ENCODE data around the gene SEMA4D.

The SEMA4D gene

GRCh38 chr9:89515416-89515815 lies 17.5 kb upstream of the SEMA4D start:
- no peak for TF ChIP-seq CTCF (conservative IDR thresholded peaks at IDR 0.05; ENCODE audit: low read length)
- no peak for TF ChIP-seq EZH2phosphoT487 (IDR thresholded peaks at IDR 0.05; ENCODE audit: borderline replicate concordance)
- Histone ChIP-seq H3K4me2 (ENCODE audit: low read depth, low read length, poor library complexity, severe bottlenecking) (no peak overlapping the region), H3K9me3 (ENCODE audit: insufficient read depth, low read depth, low read length) (no peaks in the 10 kb centered on the region), H2AFZ (ENCODE audit: low read length) (no peak overlapping the region), H3K27me3 (ENCODE audit: insufficient read depth, low read length, poor library complexity, severe bottlenecking) (no peaks in the 10 kb centered on the region), H3K9me2 (replicated peaks; ENCODE audit: low read depth, low read length) (no peaks in the 10 kb centered on the region), H3K79me2 (ENCODE audit: insufficient read depth, low read length) (peaks cover 6% of the 10 kb centered on the region; the same call in 1 of the 2 replicates), H4K20me1 (ENCODE audit: insufficient read depth, low read length, poor library complexity, severe bottlenecking) (no peaks in the 10 kb centered on the region), H3F3A (ENCODE audit: low read depth) (no peaks in the 10 kb centered on the region), H3K4me1 (ENCODE audit: insufficient read depth, low read length, poor library complexity, severe bottlenecking) (peaks cover 68% of the 10 kb centered on the region), H3K36me3 (ENCODE audit: insufficient read depth, low read length) (no peaks in the 10 kb centered on the region), H3K4me3 (ENCODE audit: low read length, poor library complexity, severe bottlenecking) (no peak overlapping the region), H3K9ac (ENCODE audit: low read depth, low read length, poor library complexity, severe bottlenecking) (no peak overlapping the region)

GRCh38 chr9:89514956-89515355 lies 17.0 kb upstream of the SEMA4D start:
- Histone ChIP-seq H3K4me2 (ENCODE audit: low read depth, low read length, poor library complexity, severe bottlenecking) (no peak overlapping the region), H3K36me3 (ENCODE audit: insufficient read depth, low read length) (no peaks in the 10 kb centered on the region), H3K4me3 (ENCODE audit: low read length, poor library complexity, severe bottlenecking) (no peak overlapping the region), H3K9ac (ENCODE audit: low read depth, low read length, poor library complexity, severe bottlenecking) (no peak overlapping the region), H3K9me2 (replicated peaks; ENCODE audit: low read depth, low read length) (no peaks in the 10 kb centered on the region), H2AFZ (ENCODE audit: low read length) (no peak overlapping the region), H3K9me3 (ENCODE audit: insufficient read depth, low read depth, low read length) (no peaks in the 10 kb centered on the region), H3K27me3 (ENCODE audit: insufficient read depth, low read length, poor library complexity, severe bottlenecking) (no peaks in the 10 kb centered on the region), H3F3A (ENCODE audit: low read depth) (no peaks in the 10 kb centered on the region), H4K20me1 (ENCODE audit: insufficient read depth, low read length, poor library complexity, severe bottlenecking) (no peaks in the 10 kb centered on the region), H3K4me1 (ENCODE audit: insufficient read depth, low read length, poor library complexity, severe bottlenecking) (peaks cover 64% of the 10 kb centered on the region), H3K79me2 (ENCODE audit: insufficient read depth, low read length) (peaks cover 2% of the 10 kb centered on the region; the same call in 1 of the 2 replicates)
- TF ChIP-seq EZH2phosphoT487 (IDR thresholded peaks at IDR 0.05; ENCODE audit: borderline replicate concordance) (no peak), CTCF (conservative IDR thresholded peaks at IDR 0.05; ENCODE audit: low read length) (no peak)

- no peak for TF ChIP-seq EZH2phosphoT487 (IDR thresholded peaks at IDR 0.05; ENCODE audit: borderline replicate concordance)
- TF ChIP-seq CTCF (conservative IDR thresholded peaks at IDR 0.05; ENCODE audit: low read length): no peak
- no peaks in the 10 kb centered on the region for H3K36me3 ChIP-seq (ENCODE audit: insufficient read depth, low read length)
- no peaks in the 10 kb centered on the region for H4K20me1 ChIP-seq (ENCODE audit: insufficient read depth, low read length, poor library complexity, severe bottlenecking)
- no peaks in the 10 kb centered on the region for H3K27me3 ChIP-seq (ENCODE audit: insufficient read depth, low read length, poor library complexity, severe bottlenecking)
- no peak overlapping the region for H2AFZ ChIP-seq (ENCODE audit: low read length)
- no peak overlapping the region for H3K4me3 ChIP-seq (ENCODE audit: low read length, poor library complexity, severe bottlenecking)
- H3F3A ChIP-seq (ENCODE audit: low read depth): no peaks in the 10 kb centered on the region
- H3K4me2 ChIP-seq (ENCODE audit: low read depth, low read length, poor library complexity, severe bottlenecking): no peak overlapping the region
- H3K9me2 ChIP-seq (replicated peaks; ENCODE audit: low read depth, low read length): no peaks in the 10 kb centered on the region
- H3K9me3 ChIP-seq (ENCODE audit: insufficient read depth, low read depth, low read length): no peaks in the 10 kb centered on the region
- no peaks in the 10 kb centered on the region for H3K79me2 ChIP-seq (ENCODE audit: insufficient read depth, low read length)
- H3K9ac ChIP-seq (ENCODE audit: low read depth, low read length, poor library complexity, severe bottlenecking): peak overlapping the region; percentile 37
- H3K4me1 ChIP-seq (ENCODE audit: insufficient read depth, low read length, poor library complexity, severe bottlenecking): peaks cover 60% of the 10 kb centered on the region
Observed at GRCh38 chr9:89514337-89514736, 16.4 kb upstream of the SEMA4D start.
